Stimulated activated CD8-positive, alpha-beta memory T cell treated with anti-CD3 and anti-CD28 coated beads, Interleukin-15, amount 100 ng/mL, for 4 hours (primary cell): ENCODE results near the gene CDKAL1.
"Not testable (repeated sequence)": the region's sequence is repeated elsewhere in the genome, so short reads cannot be mapped to it uniquely, and the experiment has no call there.

Experiments
- DNase-seq, 2 donors: peaks; one replicate each; pipeline ENCODE4 v3.0.0-alpha.2; 2020; ENCODE audit warnings: low read depth in 2 of 2

CDKAL1 gene

GRCh38 chr6:21022343-21023107 lies 488.3 kb downstream of the CDKAL1 start:
- DNase-seq: no peak

DNA sequence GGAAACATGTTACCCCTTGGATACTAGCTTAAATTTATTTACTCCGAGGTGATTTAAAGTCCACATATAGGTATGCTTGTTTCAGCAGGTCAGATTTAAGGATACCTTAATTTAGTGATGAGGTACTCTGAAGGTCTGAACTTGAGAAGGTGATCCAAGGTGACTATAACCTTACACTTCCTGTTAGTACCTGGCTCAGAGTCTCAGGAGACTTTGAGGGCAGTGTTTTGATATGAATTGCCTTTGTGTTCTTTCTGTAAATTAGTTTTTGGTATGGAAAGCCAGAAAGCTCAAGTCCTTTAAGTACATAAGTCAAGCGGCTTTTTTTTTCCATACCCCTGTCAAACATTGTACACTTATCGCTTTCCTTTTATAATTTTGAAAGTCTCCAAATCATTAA lies 489.0 kb downstream of the CDKAL1 start:
- no peak for DNase-seq

DNA sequence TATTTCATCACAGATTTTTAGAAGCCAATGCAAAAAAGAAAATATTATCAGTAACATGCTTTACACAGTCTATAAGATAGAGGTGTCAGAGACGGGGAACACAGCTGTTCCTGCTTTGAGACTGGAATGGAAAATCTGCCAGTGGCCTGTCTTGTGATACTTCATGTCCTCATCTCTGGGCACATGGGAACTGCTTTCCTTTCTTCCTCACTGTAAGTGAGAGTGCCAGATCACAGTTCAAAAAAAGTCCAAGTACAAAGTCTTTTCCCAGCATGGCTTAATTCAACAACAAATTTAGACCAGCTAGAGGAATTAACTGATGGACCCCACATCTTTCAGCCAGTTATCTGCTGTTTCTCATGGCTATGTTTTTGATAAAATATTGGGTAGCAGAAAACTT lies 490.4 kb downstream of the CDKAL1 start:
- DNase-seq: no peak

GRCh38 chr6:21026576-21027273 lies 492.5 kb downstream of the CDKAL1 start:
- no peak for DNase-seq

- no peak for DNase-seq
Observed at GRCh38 chr6:21027507-21027906, 493.2 kb downstream of the CDKAL1 start.

DNA sequence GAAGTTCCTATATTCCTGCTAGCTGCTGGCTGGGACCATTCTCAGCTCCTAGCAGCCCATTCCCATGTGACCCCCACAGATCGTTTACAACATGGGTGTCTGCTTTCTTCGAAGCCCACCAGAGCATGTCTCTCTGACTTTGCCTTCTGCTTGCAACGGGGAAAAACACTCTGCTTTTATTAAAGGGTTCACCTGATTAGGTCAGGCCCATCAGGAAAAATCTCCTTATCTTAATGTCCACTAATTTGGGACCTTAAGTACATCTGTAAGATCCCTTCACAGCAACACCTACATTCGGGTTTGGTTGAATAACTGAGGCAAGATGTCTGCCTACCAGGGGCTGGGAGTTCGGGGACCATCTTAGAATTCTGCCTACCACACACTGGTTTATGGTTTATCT lies 496.9 kb downstream of the CDKAL1 start:
- DNase-seq: no peak

GRCh38 chr6:21033084-21033483 lies 498.8 kb downstream of the CDKAL1 start:
- DNase-seq: no peak

DNA sequence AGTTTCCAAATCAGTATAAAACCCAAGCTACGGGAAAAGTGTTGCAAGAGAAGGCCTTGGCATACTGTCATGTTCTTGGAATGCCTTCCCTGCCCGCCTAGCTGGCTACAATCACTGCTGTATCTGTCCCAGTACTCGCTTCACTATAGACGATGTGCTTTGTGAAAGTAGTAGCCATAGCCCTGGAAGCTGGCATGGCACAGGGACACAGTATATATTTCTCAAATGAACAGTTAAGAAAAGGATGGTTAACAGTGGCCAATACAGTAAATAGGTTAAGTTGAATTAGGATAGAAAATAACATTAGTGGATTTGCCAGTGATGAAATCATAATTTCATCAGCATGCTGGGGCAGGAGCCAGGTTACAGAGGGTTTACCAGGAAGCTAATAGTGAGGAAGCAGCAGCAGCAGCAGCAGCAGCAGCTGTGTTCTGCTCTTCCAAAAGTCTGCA lies 499.3 kb downstream of the CDKAL1 start:
- DNase-seq: no peak

GRCh38 chr6:21034345-21034744 lies 500.1 kb downstream of the CDKAL1 start:
- no peak for DNase-seq

- no peak for DNase-seq
Observed at GRCh38 chr6:21037453-21037852, 503.2 kb downstream of the CDKAL1 start.

GRCh38 chr6:21039926-21040325 lies 505.7 kb downstream of the CDKAL1 start:
- no peak for DNase-seq

GRCh38 chr6:21045135-21045700 lies 511.0 kb downstream of the CDKAL1 start:
- no peak for DNase-seq

DNA sequence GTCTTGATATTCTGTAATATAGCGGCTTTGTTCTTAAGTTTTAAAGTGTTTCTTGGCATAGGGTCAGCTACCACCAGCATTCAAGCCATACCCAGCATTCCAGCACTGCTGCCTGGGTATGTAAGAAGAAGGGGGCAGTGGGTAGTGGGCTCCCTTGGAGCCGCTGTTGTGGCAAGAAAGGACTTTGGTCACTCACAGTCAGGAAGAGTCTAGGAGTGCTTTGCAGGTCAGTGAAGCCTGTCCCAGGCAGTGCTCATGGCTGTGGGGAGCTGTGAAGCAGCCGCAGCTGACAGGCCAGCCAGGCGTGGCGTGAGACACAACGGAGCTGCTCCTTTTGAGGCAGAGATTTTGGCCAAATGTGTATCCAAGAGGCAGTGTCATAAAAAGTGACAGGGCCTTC lies 512.0 kb downstream of the CDKAL1 start:
- DNase-seq: no peak

GRCh38 chr6:21048047-21048446 lies 513.8 kb downstream of the CDKAL1 start:
- DNase-seq: no peak

DNA sequence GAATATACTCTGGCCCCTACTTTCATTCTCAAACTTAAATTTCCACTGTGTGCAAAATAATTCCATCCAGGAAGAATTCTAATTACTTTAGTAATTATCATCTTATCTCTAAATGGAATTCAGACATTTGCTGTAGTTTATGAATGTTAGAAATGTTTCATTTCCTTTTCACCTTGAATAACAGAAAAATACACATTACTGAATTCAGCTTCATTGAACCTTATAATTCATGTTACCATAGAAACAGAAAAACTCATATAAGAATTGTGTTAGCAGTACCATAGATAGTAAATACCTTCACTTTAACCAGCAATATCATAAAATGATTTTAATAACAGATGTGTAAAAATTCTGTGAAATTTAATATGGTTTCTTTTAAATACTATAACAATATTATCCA lies 514.9 kb downstream of the CDKAL1 start:
- DNase-seq: no peak

DNA sequence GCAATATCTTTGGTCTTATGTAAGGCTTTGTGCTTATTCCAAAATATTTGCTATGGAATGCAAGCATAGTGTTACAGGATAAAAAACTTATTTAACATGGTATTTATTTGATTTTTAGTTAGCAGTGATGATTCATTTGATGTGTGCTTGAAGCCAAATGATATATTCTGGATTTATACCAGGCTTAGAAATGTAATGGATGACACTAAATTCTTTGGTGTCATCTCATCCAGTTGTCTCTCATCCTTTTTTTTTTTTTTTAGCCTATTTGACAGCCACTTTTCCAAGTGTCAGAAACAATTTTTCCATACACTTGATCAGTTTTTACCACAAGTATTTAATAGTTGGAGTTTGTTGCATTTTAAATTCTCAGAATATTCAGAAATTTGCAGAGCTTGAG lies 515.3 kb downstream of the CDKAL1 start:
- DNase-seq: no peak

DNA sequence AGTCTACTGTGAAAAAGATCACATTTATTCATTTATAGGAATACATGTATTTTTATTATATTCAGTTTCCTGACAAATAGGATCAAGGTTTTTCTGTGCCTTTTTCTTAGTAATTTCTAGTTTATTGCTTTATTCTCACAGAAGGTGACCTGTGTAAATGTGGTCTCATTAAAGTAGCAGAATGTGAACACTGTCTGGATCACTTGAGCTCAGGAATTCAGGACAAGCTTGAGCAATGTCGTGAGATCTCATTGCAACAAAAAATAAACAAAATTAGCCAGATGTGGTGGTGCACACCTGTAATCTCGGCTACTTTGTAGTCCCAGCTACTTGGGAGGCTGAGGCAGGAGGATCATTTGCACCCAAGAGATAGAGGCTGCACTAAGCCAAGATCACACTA lies 516.7 kb downstream of the CDKAL1 start:
- no peak for DNase-seq

GRCh38 chr6:21051777-21052176 lies 517.5 kb downstream of the CDKAL1 start:
- DNase-seq: no peak

DNA sequence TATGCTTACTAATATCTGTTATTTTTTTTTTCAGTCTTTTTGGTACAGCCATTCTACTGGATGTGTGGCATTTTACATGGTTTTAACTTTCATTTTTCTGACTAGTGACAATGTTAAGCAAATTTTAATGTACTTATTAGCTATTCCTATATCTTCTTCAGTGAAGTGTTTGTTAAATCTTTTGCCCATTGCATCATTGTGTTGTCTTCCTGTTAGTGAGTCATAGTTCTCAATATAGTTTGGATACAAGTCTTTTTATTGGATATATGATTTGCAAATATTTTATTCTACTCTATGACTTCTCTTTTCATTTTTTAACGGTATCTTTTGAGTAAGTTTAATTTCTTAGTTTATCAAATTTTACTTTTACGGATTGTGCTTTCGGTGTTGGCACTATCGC lies 519.4 kb downstream of the CDKAL1 start:
- no peak for DNase-seq

- not testable (repeated sequence) for DNase-seq
Observed at GRCh38 chr6:21055480-21055879, 521.2 kb downstream of the CDKAL1 start.

DNA sequence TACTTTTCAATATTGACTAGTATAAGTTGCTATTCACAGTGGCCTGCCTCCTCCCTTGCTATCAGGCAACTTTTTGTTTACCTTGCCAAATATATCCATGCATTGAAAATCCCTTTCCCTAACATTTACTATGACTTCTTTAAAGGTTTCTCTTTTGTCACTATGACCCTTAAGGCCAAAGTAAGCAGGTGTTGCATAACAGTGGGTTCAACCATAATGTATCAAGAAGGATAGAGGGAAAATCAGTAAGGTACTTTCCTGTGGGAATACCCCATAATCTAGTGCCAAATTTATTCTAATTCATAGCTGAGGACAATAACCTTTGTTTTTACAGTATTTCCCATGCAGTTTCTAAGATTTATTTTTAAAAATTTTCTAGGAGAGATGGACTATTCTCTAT lies 527.6 kb downstream of the CDKAL1 start:
- DNase-seq: no peak

DNA sequence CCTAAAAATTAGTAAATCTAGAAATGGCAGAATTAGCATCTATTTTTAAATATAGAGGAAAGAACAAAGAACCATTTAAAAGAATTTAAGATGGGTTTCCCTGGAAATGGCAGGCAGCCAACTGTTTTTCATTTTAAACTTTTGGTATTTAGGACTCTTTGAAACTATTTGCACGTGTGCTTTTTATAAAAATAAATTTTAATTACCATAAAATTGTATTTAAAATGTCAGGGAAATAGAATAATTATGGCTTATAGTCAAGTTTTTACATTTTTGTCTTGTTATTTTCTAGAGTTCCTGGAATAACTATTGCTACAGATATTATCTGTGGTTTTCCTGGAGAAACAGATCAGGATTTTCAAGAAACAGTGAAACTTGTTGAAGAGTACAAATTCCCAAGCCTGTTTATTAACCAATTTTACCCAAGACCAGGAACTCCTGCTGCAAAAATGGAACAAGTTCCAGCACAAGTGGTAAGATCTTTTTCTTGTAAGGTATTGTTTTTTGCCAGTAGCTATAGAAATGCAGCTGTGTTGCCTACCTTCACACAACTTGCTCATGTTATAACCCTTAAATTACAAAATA lies 530.6 kb downstream of the CDKAL1 start:
- DNase-seq: no peak

GRCh38 chr6:21067521-21067920 lies 533.3 kb downstream of the CDKAL1 start:
- DNase-seq: no peak
